SU-DHL-6 (cell line): ENCODE measurements around the gene HEATR5A.
A peak's percentile ranks its signal among the peaks of the same experiment; 100 is the strongest.

ENCODE experiments used
- H2AFZ ChIP-seq: fragments of 200-600 bp; sonication (generic); 2 replicates; pipeline ENCODE4 v1.6.1; 2014; ENCODE audit warnings: low read depth, mild to moderate bottlenecking, moderate library complexity, mixed read lengths, antibody characterized with exemption, low read length; ENCODE audit not compliant: severe bottlenecking
- H3F3A ChIP-seq: fragments of 200-600 bp; shearing (Covaris generic); 2 replicates; pipeline ENCODE4 v1.6.0; 2016; ENCODE audit warnings: antibody characterized with exemption, mild to moderate bottlenecking; ENCODE audit not compliant: insufficient read depth
- H3K27ac ChIP-seq: fragments of 200-600 bp; sonication (generic); 2 replicates; pipeline ENCODE4 v1.5.1; 2016; ENCODE audit warnings: low read depth, mild to moderate bottlenecking, low read length, moderate library complexity, mixed read lengths
- H3K27me3 ChIP-seq: fragments of 200-600 bp; sonication (generic), shearing (Covaris generic); 2 replicates; pipeline ENCODE4 v1.6.0; 2014; ENCODE audit warnings: mild to moderate bottlenecking, low read length
- H3K36me3 ChIP-seq: fragments of 200-600 bp; sonication (generic); 2 replicates; pipeline ENCODE4 v1.6.1; 2014; ENCODE audit warnings: mild to moderate bottlenecking, low read length, mixed read lengths
- H3K4me2 ChIP-seq: fragments of 300-600, 200-600 bp; shearing (Covaris generic), sonication (generic); 2 replicates; pipeline ENCODE4 v1.6.0; 2014; ENCODE audit warnings: low read length, low read depth, mild to moderate bottlenecking; ENCODE audit not compliant: poor library complexity, severe bottlenecking
- H3K4me3 ChIP-seq: fragments of 200-600 bp; sonication (generic); 2 replicates; pipeline ENCODE4 v1.5.1; 2014; ENCODE audit warnings: antibody characterized with exemption, low read length, mild to moderate bottlenecking, mixed read lengths; ENCODE audit not compliant: insufficient read depth, poor library complexity, severe bottlenecking
- H3K79me2 ChIP-seq: fragments of 200-600 bp; sonication (generic); 2 replicates; pipeline ENCODE4 v1.6.1; 2014; ENCODE audit warnings: mild to moderate bottlenecking, low read length, moderate library complexity; ENCODE audit not compliant: insufficient read depth
- H3K9ac ChIP-seq: fragments of 200-600 bp; sonication (generic); 2 replicates; pipeline ENCODE4 v1.7.0; 2014; ENCODE audit warnings: mild to moderate bottlenecking, low read length
- H3K9me2 ChIP-seq: fragments of 200-600 bp; sonication (generic); replicated peaks from 2 replicates; pipeline ENCODE4 v1.6.1; 2014; ENCODE audit warnings: low read length; ENCODE audit not compliant: insufficient read depth
- H3K9me3 ChIP-seq: fragments of 200-600 bp; sonication (generic); 2 replicates; pipeline ENCODE4 v1.6.1; 2014; ENCODE audit warnings: low read length, mixed read lengths; ENCODE audit not compliant: insufficient read depth
- H4K20me1 ChIP-seq: fragments of 200-600 bp; sonication (generic); 2 replicates; pipeline ENCODE4 v1.6.1; 2014; ENCODE audit warnings: low read depth, mild to moderate bottlenecking, antibody characterized with exemption, low read length, moderate library complexity, mixed read lengths
- EZH2phosphoT487 ChIP-seq: fragments of 200-600 bp; sonication (generic), shearing (Covaris generic); conservative IDR thresholded peaks from 2 replicates; pipeline ENCODE4 v1.6.1; 2018; ENCODE audit warnings: mild to moderate bottlenecking, antibody characterized with exemption, low read length, moderate library complexity, mixed read lengths
- TF ChIP-seq, protein P1 (sequence below): fragments of 200-600 bp; sonication (generic); IDR thresholded peaks from one replicate; pipeline ENCODE4 v1.5.1; 2017; ENCODE audit warnings: antibody characterized with exemption, mild to moderate bottlenecking, low read length, moderate library complexity; ENCODE audit not compliant: insufficient read depth, poor library complexity, severe bottlenecking

Gene HEATR5A

DNA sequence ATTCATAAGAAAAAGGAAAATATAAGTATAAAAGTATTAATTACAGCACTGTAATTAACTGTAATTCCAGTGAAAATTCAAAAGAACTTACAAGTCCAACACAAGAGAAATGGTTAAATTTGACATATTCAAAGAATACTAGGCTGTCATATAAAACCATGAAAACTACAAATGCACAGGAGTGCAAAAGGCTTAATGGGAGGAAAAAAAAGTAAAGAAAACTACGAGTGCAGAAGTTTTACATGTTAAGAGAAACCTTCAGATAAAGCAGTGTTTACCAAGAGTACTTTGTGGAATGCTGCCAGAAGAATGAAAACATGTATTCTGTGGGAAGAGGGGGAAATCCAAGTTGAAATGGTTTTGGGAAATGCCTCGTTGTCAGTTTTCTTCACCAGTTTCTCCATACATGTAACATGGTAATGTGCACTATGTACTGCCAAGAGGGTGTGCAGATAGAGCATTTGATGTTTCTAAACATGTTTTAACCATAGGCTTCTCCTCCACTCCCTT lies 9.1 kb downstream of the HEATR5A start:
- Histone ChIP-seq H3K27ac (peak overlapping the region; percentile 66; the same call in 1 of the 2 replicates), H2AFZ (no peak overlapping the region), H3K4me2 (peak overlapping the region; percentile 65)

DNA sequence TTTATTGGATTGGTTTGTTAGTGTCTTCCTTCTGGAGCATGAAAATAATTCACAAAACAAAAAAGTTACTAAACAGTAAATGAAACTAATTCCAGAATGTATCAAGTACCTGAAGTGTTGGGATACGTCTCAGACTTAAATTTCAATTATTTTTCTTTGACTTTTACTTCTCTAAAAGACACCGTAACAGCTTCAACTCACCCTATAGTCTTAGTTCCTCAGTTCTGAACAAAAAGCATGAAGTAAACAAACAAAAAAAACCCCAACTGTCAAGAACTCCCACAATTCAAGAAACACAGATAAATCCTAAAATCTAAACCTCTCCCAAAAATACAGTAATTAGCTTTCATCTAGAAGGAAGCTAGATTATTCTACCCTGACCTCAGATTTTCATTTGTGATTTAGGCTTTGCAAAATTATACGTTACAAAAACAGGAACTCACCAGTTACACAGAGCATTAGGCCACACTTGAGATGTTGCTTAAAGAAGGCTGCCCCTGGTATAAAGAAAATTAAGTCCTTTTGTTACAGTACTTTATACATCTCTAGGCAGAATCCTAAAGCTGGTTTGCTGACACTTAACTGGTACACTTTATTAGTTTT lies 10.2 kb downstream of the HEATR5A start:
- no peaks in the 10 kb centered on the region for H3K9me2 ChIP-seq
- peaks cover 4% of the 10 kb centered on the region; the same call in 1 of the 2 replicates for H3F3A ChIP-seq
- H3K27ac ChIP-seq: peak overlapping the region; percentile 66
- H3K9me3 ChIP-seq: no peaks in the 10 kb centered on the region
- peak overlapping the region; percentile 65 for H3K4me2 ChIP-seq
- H3K4me3 ChIP-seq: peak overlapping the region; percentile 7
- H3K79me2 ChIP-seq: 0 out of 2 replicates have a peak, but pooled peaks cover 6% of the 10 kb centered on the region
- H3K9ac ChIP-seq: peak overlapping the region; percentile 40
- TF ChIP-seq, protein P1, sequence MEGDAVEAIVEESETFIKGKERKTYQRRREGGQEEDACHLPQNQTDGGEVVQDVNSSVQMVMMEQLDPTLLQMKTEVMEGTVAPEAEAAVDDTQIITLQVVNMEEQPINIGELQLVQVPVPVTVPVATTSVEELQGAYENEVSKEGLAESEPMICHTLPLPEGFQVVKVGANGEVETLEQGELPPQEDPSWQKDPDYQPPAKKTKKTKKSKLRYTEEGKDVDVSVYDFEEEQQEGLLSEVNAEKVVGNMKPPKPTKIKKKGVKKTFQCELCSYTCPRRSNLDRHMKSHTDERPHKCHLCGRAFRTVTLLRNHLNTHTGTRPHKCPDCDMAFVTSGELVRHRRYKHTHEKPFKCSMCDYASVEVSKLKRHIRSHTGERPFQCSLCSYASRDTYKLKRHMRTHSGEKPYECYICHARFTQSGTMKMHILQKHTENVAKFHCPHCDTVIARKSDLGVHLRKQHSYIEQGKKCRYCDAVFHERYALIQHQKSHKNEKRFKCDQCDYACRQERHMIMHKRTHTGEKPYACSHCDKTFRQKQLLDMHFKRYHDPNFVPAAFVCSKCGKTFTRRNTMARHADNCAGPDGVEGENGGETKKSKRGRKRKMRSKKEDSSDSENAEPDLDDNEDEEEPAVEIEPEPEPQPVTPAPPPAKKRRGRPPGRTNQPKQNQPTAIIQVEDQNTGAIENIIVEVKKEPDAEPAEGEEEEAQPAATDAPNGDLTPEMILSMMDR: no peak
- no peak for TF ChIP-seq EZH2phosphoT487
- H2AFZ ChIP-seq: peak overlapping the region; percentile 80
- no peaks in the 10 kb centered on the region for H3K36me3 ChIP-seq
- H4K20me1 ChIP-seq: no peaks in the 10 kb centered on the region
- no peaks in the 10 kb centered on the region for H3K27me3 ChIP-seq

More for the DNA sequence above, 9.1 kb downstream of the HEATR5A start:
- H3K36me3 ChIP-seq: no peaks in the 10 kb centered on the region
- no peaks in the 10 kb centered on the region for H3K9me3 ChIP-seq
- no peaks in the 10 kb centered on the region for H3K27me3 ChIP-seq
- peaks cover 4% of the 10 kb centered on the region; the same call in 1 of the 2 replicates for H3F3A ChIP-seq
- H4K20me1 ChIP-seq: no peaks in the 10 kb centered on the region
- no peak overlapping the region for H3K4me3 ChIP-seq
- no peaks in the 10 kb centered on the region for H3K9me2 ChIP-seq
- H3K9ac ChIP-seq: no peak overlapping the region
- 0 out of 2 replicates have a peak, but pooled peaks cover 6% of the 10 kb centered on the region for H3K79me2 ChIP-seq
- TF ChIP-seq, protein P1: no peak
- TF ChIP-seq EZH2phosphoT487: no peak

DNA sequence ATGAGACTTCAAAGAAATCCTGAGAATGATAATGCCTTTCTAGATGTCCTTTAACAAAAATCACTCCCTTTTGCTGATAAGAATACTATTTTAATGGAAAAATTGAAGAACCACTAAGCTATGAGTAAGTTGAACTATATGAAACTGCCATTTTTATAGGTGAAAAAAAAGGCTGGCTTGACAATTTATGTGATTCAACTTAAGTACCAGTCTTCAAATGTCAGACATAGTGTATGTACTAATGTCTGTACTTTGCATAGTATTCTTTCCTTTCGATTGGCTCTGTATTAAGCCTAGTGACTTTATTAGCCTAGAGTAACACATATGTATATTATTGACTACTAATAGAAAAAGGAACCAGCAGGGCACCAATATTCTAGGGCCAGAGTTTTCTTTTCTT lies 11.9 kb downstream of the HEATR5A start:
- TF ChIP-seq, protein P1: no peak
- TF ChIP-seq EZH2phosphoT487: no peak
- Histone ChIP-seq H2AFZ (no peak overlapping the region), H4K20me1 (no peaks in the 10 kb centered on the region)

More for the DNA sequence above, 11.9 kb downstream of the HEATR5A start:
- Histone ChIP-seq H3K9ac (no peak overlapping the region), H3K79me2 (0 out of 2 replicates have a peak, but pooled peaks cover 6% of the 10 kb centered on the region), H3K4me3 (no peak overlapping the region), H3K27ac (no peak overlapping the region), H3K4me2 (no peak overlapping the region), H3K9me2 (no peaks in the 10 kb centered on the region), H3K36me3 (no peaks in the 10 kb centered on the region), H3K27me3 (no peaks in the 10 kb centered on the region), H3F3A (peaks cover 4% of the 10 kb centered on the region; the same call in 1 of the 2 replicates), H3K9me3 (no peaks in the 10 kb centered on the region)
